GM12892 (cell line): ENCODE data around the gene GAS7.

Source experiments
- POLR2A ChIP-seq: IDR thresholded peaks from 2 replicates; pipeline ENCODE4 v1.6.1; 2011; ENCODE audit warnings: low read depth, low read length, control low read depth
- POLR2AphosphoS5 ChIP-seq: IDR thresholded peaks from 2 replicates; pipeline ENCODE4 v1.6.1; 2011; ENCODE audit warnings: low read depth, low read length, control low read depth
- TAF1 ChIP-seq: IDR thresholded peaks from 2 replicates; pipeline ENCODE4 v1.6.1; 2011; ENCODE audit warnings: low read depth, mild to moderate bottlenecking, control low read depth, low read length, borderline replicate concordance

- no peak for TF ChIP-seq POLR2A
- TF ChIP-seq POLR2AphosphoS5, result no peak
- TF ChIP-seq TAF1, result no peak
Observed at GRCh38 chr17:10077561-10078299, 120.7 kb downstream of the GAS7 start.
